Esophagus muscularis mucosa (tissue), 3 donors: ENCODE results near the gene SNX2.

ENCODE experiments used
- POLR2AphosphoS5 ChIP-seq, 2 donors: sonication (generic); formaldehyde crosslinking; IDR thresholded peaks; one replicate each; pipeline ENCODE4 v1.6.1; 2017; ENCODE audit warnings: antibody characterized with exemption in 2 of 2
- TF ChIP-seq, protein P1 (sequence below), 3 experiments: fragments of 200-600 bp in 2 of 3; fragments of 450-650 bp in 1 of 3; sonication (generic) in 2 of 3; IDR thresholded peaks; one replicate each; pipeline ENCODE4 v1.5.1; 2017 to 2019; ENCODE audit warnings: antibody characterized with exemption in 3 of 3, mild to moderate bottlenecking in 2 of 3, moderate library complexity in 1 of 3

- TF ChIP-seq, protein P1, sequence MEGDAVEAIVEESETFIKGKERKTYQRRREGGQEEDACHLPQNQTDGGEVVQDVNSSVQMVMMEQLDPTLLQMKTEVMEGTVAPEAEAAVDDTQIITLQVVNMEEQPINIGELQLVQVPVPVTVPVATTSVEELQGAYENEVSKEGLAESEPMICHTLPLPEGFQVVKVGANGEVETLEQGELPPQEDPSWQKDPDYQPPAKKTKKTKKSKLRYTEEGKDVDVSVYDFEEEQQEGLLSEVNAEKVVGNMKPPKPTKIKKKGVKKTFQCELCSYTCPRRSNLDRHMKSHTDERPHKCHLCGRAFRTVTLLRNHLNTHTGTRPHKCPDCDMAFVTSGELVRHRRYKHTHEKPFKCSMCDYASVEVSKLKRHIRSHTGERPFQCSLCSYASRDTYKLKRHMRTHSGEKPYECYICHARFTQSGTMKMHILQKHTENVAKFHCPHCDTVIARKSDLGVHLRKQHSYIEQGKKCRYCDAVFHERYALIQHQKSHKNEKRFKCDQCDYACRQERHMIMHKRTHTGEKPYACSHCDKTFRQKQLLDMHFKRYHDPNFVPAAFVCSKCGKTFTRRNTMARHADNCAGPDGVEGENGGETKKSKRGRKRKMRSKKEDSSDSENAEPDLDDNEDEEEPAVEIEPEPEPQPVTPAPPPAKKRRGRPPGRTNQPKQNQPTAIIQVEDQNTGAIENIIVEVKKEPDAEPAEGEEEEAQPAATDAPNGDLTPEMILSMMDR (IDR thresholded peaks at IDR 0.05), result no peak
- TF ChIP-seq POLR2AphosphoS5 (IDR thresholded peaks at IDR 0.05), result no peak
Measured at GRCh38 chr5:122749886-122750285, 25.0 kb upstream of the SNX2 start.
